HepG2 (cell line): Measurements from ENCODE around the gene AXIN2. TPM values are rescaled to one million over a fixed set of nuclear protein-coding genes. Genes with fewer than 3 reads are reported as not detected.

Experiments used
- AGO1 ChIP-seq: fragments of 200-400 bp; formaldehyde crosslinking; IDR thresholded peaks from 2 replicates; pipeline ENCODE4 v1.6.1; 2017; ENCODE audit warnings: mild to moderate bottlenecking, low read depth, low read length, moderate library complexity; ENCODE audit not compliant: poor library complexity, severe bottlenecking
- CBX1 ChIP-seq: IDR thresholded peaks from one replicate; pipeline ENCODE4 v1.6.1; 2016; ENCODE audit warnings: antibody characterized with exemption, low read depth
- JUN ChIP-seq: sonication (generic); formaldehyde crosslinking; IDR thresholded peaks from 2 replicates; pipeline ENCODE4 v1.4.0; 2020; ENCODE audit warnings: mild to moderate bottlenecking, missing genetic modification reagents
- KDM3A ChIP-seq: IDR thresholded peaks from 2 replicates; pipeline ENCODE4 v1.6.1; 2018; ENCODE audit warnings: low read depth, missing compliant biosample characterization
- MAFK ChIP-seq, 2 experiments: IDR thresholded peaks in 1 of 2; conservative IDR thresholded peaks in 1 of 2; 2 replicates each; pipeline ENCODE4 v1.6.1; 2011; ENCODE audit warnings: improper control_type of control experiment in 2 of 2, low read length in 2 of 2
- MYC ChIP-seq: sonication (generic); formaldehyde crosslinking; IDR thresholded peaks from 2 replicates; pipeline ENCODE4 v1.9.0; 2021; ENCODE audit warnings: missing genetic modification reagents, borderline replicate concordance
- NFRKB ChIP-seq: fragments of 450-650 bp; IDR thresholded peaks from 2 replicates; pipeline ENCODE4 v1.6.1; 2017
- RERE ChIP-seq: IDR thresholded peaks from 2 replicates; pipeline ENCODE4 v1.6.1; 2016; ENCODE audit warnings: low read depth, missing genetic modification reagents, missing compliant biosample characterization
- RORA ChIP-seq: sonication (generic); formaldehyde crosslinking; IDR thresholded peaks from 2 replicates; pipeline ENCODE4 v1.5.0; 2020; ENCODE audit warnings: mild to moderate bottlenecking, missing genetic modification reagents, moderate library complexity
- SATB2 ChIP-seq: sonication (generic); formaldehyde crosslinking; IDR thresholded peaks from 2 replicates; pipeline ENCODE4 v1.5.0; 2020; ENCODE audit warnings: missing genetic modification reagents
- SSRP1 ChIP-seq: IDR thresholded peaks from 2 replicates; pipeline ENCODE4 v1.6.1; 2016; ENCODE audit warnings: control low read depth
- TCF7L2 ChIP-seq: IDR thresholded peaks from 2 replicates; pipeline ENCODE4 v1.6.1; 2011; ENCODE audit warnings: mild to moderate bottlenecking, low read depth, low read length, moderate library complexity
- TEAD3 ChIP-seq: optimal IDR thresholded peaks from 2 replicates; pipeline ENCODE3; 2016; ENCODE audit warnings: borderline replicate concordance
- TMF1 ChIP-seq: sonication (generic); formaldehyde crosslinking; IDR thresholded peaks from 2 replicates; pipeline ENCODE4 v1.8.1; 2022; ENCODE audit warnings: low read depth, missing genetic modification reagents
- ZFAT ChIP-seq: sonication (generic); formaldehyde crosslinking; conservative IDR thresholded peaks from 2 replicates; pipeline ENCODE4 v1.8.1; 2023; ENCODE audit warnings: missing genetic modification reagents, inconsistent platforms
- ZFX ChIP-seq: sonication (generic); formaldehyde crosslinking; IDR thresholded peaks from 2 replicates; pipeline ENCODE4 v1.4.0; 2020; ENCODE audit warnings: mild to moderate bottlenecking, low read depth, missing genetic modification reagents, moderate library complexity
- ZMYM2 ChIP-seq: sonication (generic); formaldehyde crosslinking; IDR thresholded peaks from 2 replicates; pipeline ENCODE4 v1.8.0; 2022; ENCODE audit warnings: mild to moderate bottlenecking, missing genetic modification reagents
- ZNF326 ChIP-seq: sonication (generic); formaldehyde crosslinking; IDR thresholded peaks from 2 replicates; pipeline ENCODE4 v1.4.0; 2020; ENCODE audit warnings: missing genetic modification reagents, borderline replicate concordance
- ZNF441 ChIP-seq: sonication (generic); formaldehyde crosslinking; IDR thresholded peaks from 2 replicates; pipeline ENCODE4 v1.7.0; 2021; ENCODE audit warnings: missing genetic modification reagents, borderline replicate concordance
- ZNF639 ChIP-seq: conservative IDR thresholded peaks from 2 replicates; pipeline ENCODE4 v1.6.1; 2018; ENCODE audit warnings: missing genetic modification reagents
- polyA plus RNA-seq, 8 experiments: library from polyadenylated mRNA; depleted of rRNA in 3 of 8; stranded (reverse) in 7 of 8; unstranded in 1 of 8; fragments of >200 nt; fragmentation: Illumina TruSeq in 4 of 8; extraction: Trizol in 4 of 8; gene quantifications; 2 replicates each; pipeline versions ENCODE4 v1.2.1 to v1.2.3, GENCODE V29; 2011 to 2016; ENCODE audit warnings: low read depth in 4 of 8, missing spikeins in 1 of 8, mixed read lengths in 1 of 8; ENCODE audit not compliant: insufficient read depth in 1 of 8
- total RNA-seq, 5 experiments: library from RNA; depleted of rRNA; stranded (reverse); fragments of >200 nt; fragmentation: Illumina TruSeq; extraction: Trizol; gene quantifications; 2 replicates each; pipeline ENCODE4 v1.2.3, GENCODE V29; 2016; ENCODE audit warnings: low read depth in 1 of 5
- TF ChIP-seq, protein P1 (sequence below): IDR thresholded peaks from 2 replicates; pipeline ENCODE4 v1.6.1; 2016; ENCODE audit warnings: missing compliant biosample characterization, missing genetic modification reagents, borderline replicate concordance
- TF ChIP-seq, protein P2 (sequence below): sonication (generic); formaldehyde crosslinking; IDR thresholded peaks from 2 replicates; pipeline ENCODE4 v1.4.0; 2020; ENCODE audit warnings: missing genetic modification reagents

Gene AXIN2
- total and polyA plus RNA-seq, 2 of the 13 experiments (the other 11 are each of a cell fraction or from before 2014, with no cell fraction given) = 58.6 to 63.4 TPM

DNA sequence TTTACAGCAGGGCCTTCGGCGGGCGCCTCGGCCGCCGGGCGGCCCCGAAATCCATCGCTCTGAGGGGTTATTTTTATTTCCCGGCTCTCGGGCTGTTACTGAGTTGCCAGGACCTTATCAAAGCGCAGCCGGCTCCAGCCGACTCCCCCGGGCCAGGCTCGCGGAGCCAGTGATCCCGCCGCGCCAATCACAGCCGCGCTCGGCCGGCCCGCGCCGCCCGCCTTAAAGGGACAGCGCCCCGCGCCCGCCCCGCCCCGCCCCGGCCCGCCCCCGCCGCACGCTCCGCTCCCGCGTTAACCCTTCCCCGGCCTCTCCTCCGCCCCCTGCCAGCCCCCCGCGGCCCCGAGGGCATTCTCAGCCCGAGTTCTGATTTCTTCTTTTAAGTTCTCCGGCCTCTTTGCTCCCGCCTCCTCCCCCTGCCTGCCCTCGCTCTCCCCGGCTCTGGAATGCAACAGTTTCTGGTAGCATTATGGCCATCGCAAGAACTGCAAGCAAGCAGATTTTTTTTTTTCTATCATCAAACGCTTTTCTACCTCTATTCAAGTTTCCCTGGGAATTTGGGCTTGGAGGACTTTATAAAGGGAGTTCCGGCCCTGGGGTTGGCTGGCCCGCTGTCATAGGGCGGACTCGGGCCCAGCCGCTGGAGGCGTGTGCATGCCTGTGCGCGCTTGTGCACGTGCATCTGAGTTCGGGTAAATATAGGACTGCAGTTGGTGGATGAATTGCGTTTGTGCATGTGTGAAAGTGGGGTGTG, at the start of gene AXIN2 (continued):
- TF ChIP-seq ZNF639 (CRISPR knock-in tag) (no peak), ZMYM2 (CRISPR knock-in tag) (peak; percentile 88), MYC (CRISPR knock-in tag) (peak; percentile 93), JUN (peak; percentile 77), ZFAT (CRISPR knock-in tag) (peak; percentile 89), RORA (CRISPR knock-in tag) (0 out of 2 replicates have a peak, but pooled peaks have one; percentile 29), AGO1 (peak; percentile 75), ZNF441 (peak; percentile 87; the same call in 1 of the 2 replicates), TCF7L2 (peak; percentile 77), CBX1 (no peak), RERE (CRISPR knock-in tag) (peak; percentile 59; the same call in 1 of the 2 replicates), TEAD3 (CRISPR knock-in tag) (peak; percentile 68), ZNF326 (no peak), ZFX (CRISPR knock-in tag) (peak; percentile 90), SATB2 (CRISPR knock-in tag) (peak; percentile 96), TMF1 (CRISPR knock-in tag) (peak; percentile 97), NFRKB (no peak), KDM3A (no peak), MAFK (conservative IDR thresholded peaks at IDR 0.05 in 1 of 2, IDR thresholded peaks at IDR 0.05 in 1 of 2; ENCODE audit: low read length in 2 of 2) (peak; percentile 94 to 98), SSRP1 (CRISPR knock-in tag) (no peak)
- TF ChIP-seq, protein P1, sequence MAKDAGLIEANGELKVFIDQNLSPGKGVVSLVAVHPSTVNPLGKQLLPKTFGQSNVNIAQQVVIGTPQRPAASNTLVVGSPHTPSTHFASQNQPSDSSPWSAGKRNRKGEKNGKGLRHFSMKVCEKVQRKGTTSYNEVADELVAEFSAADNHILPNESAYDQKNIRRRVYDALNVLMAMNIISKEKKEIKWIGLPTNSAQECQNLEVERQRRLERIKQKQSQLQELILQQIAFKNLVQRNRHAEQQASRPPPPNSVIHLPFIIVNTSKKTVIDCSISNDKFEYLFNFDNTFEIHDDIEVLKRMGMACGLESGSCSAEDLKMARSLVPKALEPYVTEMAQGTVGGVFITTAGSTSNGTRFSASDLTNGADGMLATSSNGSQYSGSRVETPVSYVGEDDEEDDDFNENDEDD (CRISPR knock-in tag) = peak; percentile 93
- TF ChIP-seq, protein P2, sequence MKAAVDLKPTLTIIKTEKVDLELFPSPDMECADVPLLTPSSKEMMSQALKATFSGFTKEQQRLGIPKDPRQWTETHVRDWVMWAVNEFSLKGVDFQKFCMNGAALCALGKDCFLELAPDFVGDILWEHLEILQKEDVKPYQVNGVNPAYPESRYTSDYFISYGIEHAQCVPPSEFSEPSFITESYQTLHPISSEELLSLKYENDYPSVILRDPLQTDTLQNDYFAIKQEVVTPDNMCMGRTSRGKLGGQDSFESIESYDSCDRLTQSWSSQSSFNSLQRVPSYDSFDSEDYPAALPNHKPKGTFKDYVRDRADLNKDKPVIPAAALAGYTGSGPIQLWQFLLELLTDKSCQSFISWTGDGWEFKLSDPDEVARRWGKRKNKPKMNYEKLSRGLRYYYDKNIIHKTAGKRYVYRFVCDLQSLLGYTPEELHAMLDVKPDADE (CRISPR knock-in tag) = peak; percentile 75; the same call in 1 of the 2 replicates
